T-cell (primary cell): ENCODE results near the gene KIAA1217. TPM values are rescaled to one million over a fixed set of nuclear protein-coding genes. Genes with fewer than 3 reads are reported as not detected.

ENCODE experiments used
- ATAC-seq, 4 experiments: fragments of 200-7000 bp in 3 of 4; fragments of 150-1000 bp in 1 of 4; cut with Tn5 transposase; replicated peaks in 1 of 4; 1 replicate in 3 of 4; 2 replicates in 1 of 4; pipeline ENCODE4 v1.10.0; 2021; ENCODE audit warnings: moderate library complexity in 3 of 4, mild to moderate bottlenecking in 2 of 4, moderate number of reproducible peaks in 1 of 4
- CTCF ChIA-PET, 2 donors: fragments of 300-600 bp; sonication (Branson Sonifier 250); formaldehyde crosslinking; loops; one replicate each; lab custom pipeline; 2022; ENCODE audit warnings: antibody characterized with exemption in 2 of 2; lab: Charles Lee
- POLR2A ChIA-PET, 2 donors: fragments of 300-600 bp; sonication (Branson Sonifier 250); formaldehyde crosslinking; loops; one replicate each; lab custom pipeline; 2022; ENCODE audit warnings: antibody characterized with exemption in 2 of 2; lab: Charles Lee
- DNase-seq, 35 experiments: peaks; one replicate each; pipeline versions ENCODE4 v3.0.0 to v3.0.0-alpha.2; 2013 to 2023
- H3K27ac ChIP-seq: one replicate; pipeline ENCODE4 v1.5.1; 2013; ENCODE audit warnings: low read length
- H3K27me3 ChIP-seq, 2 experiments: replicated peaks in 1 of 2; 1 replicate in 1 of 2; 2 replicates in 1 of 2; pipeline versions ENCODE4 v1.6.1 to v1.7.0; 2013; ENCODE audit warnings: low read length in 1 of 2, mixed read lengths in 1 of 2; ENCODE audit not compliant: control insufficient read depth in 2 of 2, insufficient read depth in 2 of 2; ENCODE audit errors: extremely low read depth in 1 of 2
- H3K36me3 ChIP-seq, 2 donors: 1 replicate in 1 of 2; 2 replicates in 1 of 2; pipeline versions ENCODE4 v1.6.1 to v1.7.0; 2013; ENCODE audit warnings: low read length in 1 of 2; ENCODE audit not compliant: control insufficient read depth in 2 of 2, insufficient read depth in 1 of 2; ENCODE audit errors: extremely low read depth in 1 of 2
- H3K4me1 ChIP-seq, 2 experiments: 1 replicate in 1 of 2; 2 replicates in 1 of 2; pipeline versions ENCODE4 v1.6.1 to v1.7.0; 2013; ENCODE audit warnings: low read length in 2 of 2, mixed read lengths in 1 of 2; ENCODE audit not compliant: insufficient read depth in 2 of 2, control insufficient read depth in 1 of 2; ENCODE audit errors: extremely low read depth in 1 of 2
- H3K4me3 ChIP-seq, 2 donors: 1 replicate in 1 of 2; 2 replicates in 1 of 2; pipeline versions ENCODE4 v1.5.1 to v1.7.0; 2013; ENCODE audit warnings: mild to moderate bottlenecking in 2 of 2, low read length in 1 of 2, moderate library complexity in 1 of 2; ENCODE audit not compliant: control insufficient read depth in 1 of 2; ENCODE audit errors: extremely low read depth in 1 of 2
- H3K9me3 ChIP-seq: 2 replicates; pipeline ENCODE4 v1.7.0; 2013
- H3K27ac Mint-ChIP-seq, 2 donors: one replicate each; pipeline ENCODE4 v1.8.0; 2020 to 2021; ENCODE audit warnings: mild to moderate bottlenecking in 2 of 2, mixed read lengths in 2 of 2
- H3K27me3 Mint-ChIP-seq, 2 donors: one replicate each; pipeline ENCODE4 v1.8.0; 2021 to 2022; ENCODE audit warnings: mixed read lengths in 2 of 2
- H3K36me3 Mint-ChIP-seq: one replicate; pipeline ENCODE4 v1.8.0; 2021; ENCODE audit warnings: mixed read lengths
- H3K4me1 Mint-ChIP-seq, 3 donors: one replicate each; pipeline ENCODE4 v1.8.0; 2020 to 2022; ENCODE audit warnings: mixed read lengths in 3 of 3, mild to moderate bottlenecking in 1 of 3
- H3K4me3 Mint-ChIP-seq, 3 donors: one replicate each; pipeline ENCODE4 v1.8.0; 2020 to 2022; ENCODE audit warnings: mild to moderate bottlenecking in 3 of 3, mixed read lengths in 3 of 3, moderate library complexity in 3 of 3
- H3K9me3 Mint-ChIP-seq, 3 donors: one replicate each; pipeline ENCODE4 v1.8.0; 2020 to 2022; ENCODE audit warnings: mixed read lengths in 3 of 3
- whole genome bisulfite sequencing: methylation state at CpG from one replicate; pipeline ENCODE4 v1.1.5; 2013; ENCODE audit warnings: missing lambda C conversion rate; ENCODE audit not compliant: insufficient coverage; 5-methylcytosine and 5-hydroxymethylcytosine counted together
- total RNA-seq, 35 experiments: library from RNA in 6 of 35; stranded (reverse) in 6 of 35; fragments of 120-200 nt in 1 of 35; gene quantifications; one replicate each; pipeline versions ENCODE4 v1.2.1 to v1.2.4 and lab custom pipeline; 2013 to 2026

The KIAA1217 gene
- total RNA-seq, 5 donors from 2014 or later (not counting 1 experiment from before 2014, with no cell fraction given), result 0.12 to 1.2 (median 0.66) TPM; not detected in 1

GRCh38 chr10:24390146-24390700, 181.3 kb downstream of the KIAA1217 start:
- Mint-ChIP-seq H3K4me3 (no peak overlapping the region), H3K4me1 (no peaks in the 10 kb centered on the region), H3K27ac (no peak overlapping the region), H3K27me3 (peaks cover 4 to 5% of the 10 kb centered on the region in 2 donors), H3K9me3 (no peaks in the 10 kb centered on the region), H3K36me3 (no peaks in the 10 kb centered on the region)
- Histone ChIP-seq H3K4me3 (no peak overlapping the region), H3K27ac (no peak overlapping the region), H3K36me3 (no peaks in the 10 kb centered on the region), H3K4me1 (no peaks in the 10 kb centered on the region), H3K27me3 (peaks cover 0 to 7% of the 10 kb centered on the region in 2 experiments), H3K9me3 (no peaks in the 10 kb centered on the region)
- ChIA-PET CTCF (interaction anchor here in 1 of 2 donors (0.6 kb wide), 1 partner anchor 10 kb away, joined by 4 read pairs; no protein-coding TSS in a partner anchor), POLR2A (no interaction called here)
- WGBS, result no CpG with 5 or more reads among the region's 2 CpGs
- DNase-seq (no peak), ATAC-seq (no peak)

DNA sequence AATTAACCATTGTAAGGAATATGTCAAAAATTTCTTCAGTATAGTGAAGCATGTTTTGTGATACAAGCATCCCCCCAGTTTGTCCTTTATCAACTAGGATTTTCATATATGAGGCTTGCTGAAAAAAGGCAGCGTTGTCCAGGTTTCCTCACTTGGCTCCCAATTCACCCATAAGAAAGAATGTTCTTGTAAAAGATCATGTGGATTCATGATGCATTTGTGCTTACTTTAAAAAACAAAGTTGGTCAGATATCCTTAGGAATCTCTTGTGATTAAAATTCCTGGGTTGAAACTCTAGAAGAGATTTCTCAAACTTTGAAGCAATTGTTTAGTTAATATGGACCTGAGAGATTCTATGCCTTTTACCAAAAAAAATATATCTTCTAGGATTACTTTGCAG, 181.8 kb downstream of the KIAA1217 start:
- POLR2A ChIA-PET, result no interaction called here
- Mint-ChIP-seq H3K9me3 (no peaks in the 10 kb centered on the region), H3K27ac (no peak overlapping the region), H3K4me1 (no peaks in the 10 kb centered on the region), H3K36me3 (no peaks in the 10 kb centered on the region), H3K27me3 (peaks cover 4% of the 10 kb centered on the region in 2 donors), H3K4me3 (no peak overlapping the region)
- WGBS, result no CpG with 5 or more reads among the region's 1 CpG
- Histone ChIP-seq H3K36me3 (no peaks in the 10 kb centered on the region), H3K27ac (no peak overlapping the region), H3K4me3 (no peak overlapping the region), H3K9me3 (no peaks in the 10 kb centered on the region), H3K27me3 (peaks cover 0 to 8% of the 10 kb centered on the region in 2 experiments), H3K4me1 (no peaks in the 10 kb centered on the region)
- CTCF ChIA-PET, result no interaction called here
- DNase-seq, result no peak
- no peak for ATAC-seq

DNA sequence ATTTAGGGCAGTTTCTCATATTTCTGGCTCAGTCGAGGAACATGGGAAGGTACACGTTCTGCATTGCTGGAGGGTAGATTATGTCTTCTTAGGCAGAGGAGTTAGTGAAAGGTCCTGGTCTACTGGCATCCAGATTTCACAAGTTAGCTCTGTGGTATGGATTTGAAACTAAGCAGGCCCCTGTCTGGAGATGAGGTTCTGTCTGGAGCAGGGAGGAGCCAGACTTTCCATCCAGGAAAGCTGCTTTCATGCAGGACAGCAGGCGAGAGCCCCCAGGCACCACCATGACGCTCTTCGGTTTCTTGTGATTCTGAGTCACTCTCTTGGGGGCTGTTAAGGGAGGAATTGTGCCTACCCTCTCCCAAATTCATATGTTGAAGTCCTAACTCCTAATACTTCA, 184.3 kb downstream of the KIAA1217 start:
- CTCF ChIA-PET, result no interaction called here
- no peaks in the 10 kb centered on the region for H3K9me3 ChIP-seq
- ATAC-seq (no peak), DNase-seq (no peak)
- 71% methylated on average over 2 of the region's 5 CpGs for WGBS
- no peaks in the 10 kb centered on the region for H3K36me3 ChIP-seq
- H3K4me1 ChIP-seq, result no peaks in the 10 kb centered on the region
- POLR2A ChIA-PET, result no interaction called here
- H3K27me3 Mint-ChIP-seq, result peaks cover 8 to 10% of the 10 kb centered on the region in 2 donors
- no peak overlapping the region for H3K4me3 ChIP-seq
- peaks cover 0 to 5% of the 10 kb centered on the region in 2 experiments for H3K27me3 ChIP-seq
- H3K36me3 Mint-ChIP-seq, result no peaks in the 10 kb centered on the region
- no peak overlapping the region for H3K4me3 Mint-ChIP-seq
- no peaks in the 10 kb centered on the region for H3K4me1 Mint-ChIP-seq
- no peak overlapping the region for H3K27ac ChIP-seq
- H3K27ac Mint-ChIP-seq, result no peak overlapping the region
- no peaks in the 10 kb centered on the region for H3K9me3 Mint-ChIP-seq

GRCh38 chr10:24394461-24395190, 185.7 kb downstream of the KIAA1217 start:
- 94% methylated on average over 5 of the region's 9 CpGs for WGBS
- Histone ChIP-seq H3K4me1 (no peaks in the 10 kb centered on the region), H3K27ac (no peak overlapping the region), H3K36me3 (no peaks in the 10 kb centered on the region), H3K27me3 (peaks cover 0 to 5% of the 10 kb centered on the region in 2 experiments), H3K4me3 (no peak overlapping the region), H3K9me3 (no peaks in the 10 kb centered on the region)
- no peak for DNase-seq
- no peak overlapping the region for H3K27ac Mint-ChIP-seq
- H3K4me1 Mint-ChIP-seq, result no peaks in the 10 kb centered on the region
- ATAC-seq, result no peak
- H3K4me3 Mint-ChIP-seq, result no peak overlapping the region
- ChIA-PET POLR2A (no interaction called here), CTCF (interaction anchor here in 1 of 2 donors (0.5 kb wide), 1 partner anchor 139 kb away, joined by 3 read pairs; no protein-coding TSS in a partner anchor)
- peaks cover 9 to 10% of the 10 kb centered on the region in 2 donors for H3K27me3 Mint-ChIP-seq
- H3K36me3 Mint-ChIP-seq, result no peaks in the 10 kb centered on the region
- H3K9me3 Mint-ChIP-seq, result no peaks in the 10 kb centered on the region

DNA sequence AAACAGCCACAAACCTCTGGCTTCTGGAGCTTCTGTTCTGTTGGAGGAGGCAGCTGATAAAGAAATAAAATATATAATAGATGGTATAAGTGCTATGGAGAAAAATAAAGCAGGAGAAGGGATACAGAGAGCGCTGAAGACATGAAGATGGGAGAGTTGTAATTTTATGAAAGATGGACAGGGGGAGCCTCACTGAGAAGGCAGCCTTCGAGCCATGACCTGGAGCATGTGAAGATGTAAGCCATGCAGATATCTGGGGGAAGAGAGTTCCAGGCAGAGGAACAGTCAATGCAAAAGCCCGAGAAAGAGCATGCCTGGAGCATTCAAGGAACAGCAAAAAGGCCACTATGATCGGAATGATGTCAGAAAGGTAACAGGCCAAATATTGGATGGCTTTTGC, 187.5 kb downstream of the KIAA1217 start:
- Histone ChIP-seq H3K9me3 (no peaks in the 10 kb centered on the region), H3K4me3 (no peak overlapping the region), H3K27ac (no peak overlapping the region), H3K4me1 (no peaks in the 10 kb centered on the region), H3K36me3 (no peaks in the 10 kb centered on the region), H3K27me3 (peaks cover 0 to 7% of the 10 kb centered on the region in 2 experiments)
- no peak for ATAC-seq
- 73% methylated on average over 4 of the region's 4 CpGs for WGBS
- H3K4me3 Mint-ChIP-seq, result no peak overlapping the region
- no peak overlapping the region for H3K27ac Mint-ChIP-seq
- H3K4me1 Mint-ChIP-seq, result no peaks in the 10 kb centered on the region
- ChIA-PET CTCF (no interaction called here), POLR2A (no interaction called here)
- H3K27me3 Mint-ChIP-seq, result peaks cover 10 to 12% of the 10 kb centered on the region in 2 donors
- H3K36me3 Mint-ChIP-seq, result no peaks in the 10 kb centered on the region
- no peak for DNase-seq
- H3K9me3 Mint-ChIP-seq, result no peaks in the 10 kb centered on the region

DNA sequence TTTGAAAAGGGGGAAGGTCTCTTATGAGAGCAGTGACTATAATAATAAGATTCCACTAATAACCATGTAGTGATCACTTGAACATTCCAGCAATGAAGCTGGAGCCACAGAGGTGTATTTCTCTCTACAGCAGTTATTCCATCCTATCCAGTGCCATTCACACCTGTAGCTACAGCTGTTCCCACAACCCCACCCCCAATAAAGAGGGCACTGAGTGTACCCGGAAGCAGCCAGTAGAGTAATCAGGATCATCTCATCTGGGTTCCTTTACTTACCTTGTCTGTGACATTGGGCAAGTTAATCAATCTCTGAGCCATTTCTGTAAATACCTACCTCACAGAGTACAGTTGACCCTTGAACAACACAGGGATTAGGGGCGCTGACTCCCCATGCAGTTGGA, 188.7 kb downstream of the KIAA1217 start:
- Mint-ChIP-seq H3K4me3 (no peak overlapping the region), H3K27me3 (peaks cover 10 to 12% of the 10 kb centered on the region in 2 donors), H3K36me3 (no peaks in the 10 kb centered on the region), H3K27ac (no peak overlapping the region), H3K9me3 (no peaks in the 10 kb centered on the region), H3K4me1 (no peaks in the 10 kb centered on the region)
- H3K27me3 ChIP-seq, result peaks cover 0 to 7% of the 10 kb centered on the region in 2 experiments
- H3K4me1 ChIP-seq, result no peaks in the 10 kb centered on the region
- H3K9me3 ChIP-seq, result no peaks in the 10 kb centered on the region
- no peak overlapping the region for H3K27ac ChIP-seq
- ChIA-PET CTCF (no interaction called here), POLR2A (no interaction called here)
- no peak for DNase-seq
- ATAC-seq, result no peak
- no peak overlapping the region for H3K4me3 ChIP-seq
- no peaks in the 10 kb centered on the region for H3K36me3 ChIP-seq
- 75% methylated on average over 2 of the region's 2 CpGs for WGBS
